ES-I3 (cell line): Measurements from ENCODE around the gene ADGRG3.

ENCODE experiments used
- H3K36me3 ChIP-seq: 2 replicates; pipeline ENCODE4 v1.6.1; 2013; ENCODE audit warnings: mild to moderate bottlenecking, low read length, control low read depth, moderate library complexity; ENCODE audit not compliant: insufficient read depth
- H3K4me1 ChIP-seq: 2 replicates; pipeline ENCODE4 v1.6.1; 2013; ENCODE audit warnings: mild to moderate bottlenecking, control low read depth, low read length; ENCODE audit not compliant: insufficient read depth
- H3K9ac ChIP-seq: 2 replicates; pipeline ENCODE4 v1.6.1; 2013; ENCODE audit warnings: low read depth, mild to moderate bottlenecking, low read length, moderate library complexity
- H3K9me3 ChIP-seq: 2 replicates; pipeline ENCODE4 v1.6.1; 2013; ENCODE audit warnings: mild to moderate bottlenecking, low read length, moderate library complexity; ENCODE audit not compliant: control insufficient read depth, insufficient read depth

ADGRG3 gene

GRCh38 chr16:57660715-57661463 is 7.2 kb upstream of the ADGRG3 start:
- H3K4me1 ChIP-seq = no peaks in the 10 kb centered on the region

GRCh38 chr16:57661510-57661909 is 6.6 kb upstream of the ADGRG3 start:
- Histone ChIP-seq H3K9me3 (no peaks in the 10 kb centered on the region), H3K9ac (no peak overlapping the region), H3K4me1 (no peaks in the 10 kb centered on the region), H3K36me3 (no peaks in the 10 kb centered on the region)

More at GRCh38 chr16:57660715-57661463, 7.2 kb upstream of the ADGRG3 start:
- Histone ChIP-seq H3K9ac (no peak overlapping the region), H3K36me3 (no peaks in the 10 kb centered on the region), H3K9me3 (no peaks in the 10 kb centered on the region)

DNA sequence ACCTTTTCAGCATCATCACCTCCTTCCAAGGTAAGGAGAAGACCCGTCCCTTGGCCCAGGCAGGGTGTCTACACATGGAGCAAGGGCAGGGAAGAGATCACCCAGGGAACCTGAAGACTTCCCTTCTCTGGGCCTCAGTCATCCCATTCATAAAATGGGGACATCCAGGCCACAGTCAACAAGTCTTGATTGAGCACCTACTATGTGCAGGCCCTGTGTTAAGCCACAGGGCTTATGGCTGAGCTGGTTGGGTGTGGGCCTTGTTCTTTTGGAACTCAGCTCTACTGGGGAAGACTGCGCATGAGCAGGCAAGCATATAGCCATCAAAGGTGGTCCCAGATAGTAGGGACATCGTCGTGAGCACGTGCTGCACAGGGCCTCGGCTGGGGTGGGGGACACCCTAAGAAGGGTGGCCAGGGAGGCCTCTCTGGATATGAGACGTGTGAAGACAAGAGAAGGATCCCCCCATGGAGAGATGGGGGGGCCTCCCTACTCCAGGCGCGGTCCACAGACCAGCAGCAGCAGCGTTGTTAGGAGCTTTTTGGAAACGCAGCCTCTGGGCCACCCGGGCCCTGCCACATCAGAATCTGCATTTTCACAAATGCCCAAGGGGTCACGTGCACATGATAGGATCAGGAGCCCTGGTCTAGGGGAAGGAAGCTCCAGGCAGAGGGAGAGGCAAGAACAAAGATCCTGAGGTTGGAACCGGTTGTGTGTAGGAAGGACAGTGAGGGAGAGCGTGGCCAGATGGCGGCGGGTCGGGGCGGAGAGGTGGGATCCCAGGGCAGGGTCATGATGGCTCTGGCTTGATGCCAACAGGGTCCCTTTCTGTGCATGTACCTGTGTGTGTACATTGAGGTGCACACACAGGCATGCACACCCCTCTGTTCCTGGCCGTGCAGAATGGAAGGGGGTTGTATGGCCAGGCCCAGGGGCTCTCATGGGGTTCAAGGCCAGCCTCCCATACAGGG is 5.9 kb upstream of the ADGRG3 start:
- Histone ChIP-seq H3K36me3 (no peaks in the 10 kb centered on the region), H3K9ac (no peak overlapping the region), H3K9me3 (no peaks in the 10 kb centered on the region), H3K4me1 (no peaks in the 10 kb centered on the region)

- no peak overlapping the region for H3K9ac ChIP-seq
- no peaks in the 10 kb centered on the region for H3K36me3 ChIP-seq
- H3K9me3 ChIP-seq = no peaks in the 10 kb centered on the region
- no peaks in the 10 kb centered on the region; the same call in 1 of the 2 replicates for H3K4me1 ChIP-seq
Observed at GRCh38 chr16:57663436-57663835, 4.7 kb upstream of the ADGRG3 start.

GRCh38 chr16:57663917-57664661 is 4.0 kb upstream of the ADGRG3 start:
- Histone ChIP-seq H3K9ac (no peak overlapping the region), H3K9me3 (no peaks in the 10 kb centered on the region), H3K4me1 (no peaks in the 10 kb centered on the region; the same call in 1 of the 2 replicates), H3K36me3 (no peaks in the 10 kb centered on the region)

DNA sequence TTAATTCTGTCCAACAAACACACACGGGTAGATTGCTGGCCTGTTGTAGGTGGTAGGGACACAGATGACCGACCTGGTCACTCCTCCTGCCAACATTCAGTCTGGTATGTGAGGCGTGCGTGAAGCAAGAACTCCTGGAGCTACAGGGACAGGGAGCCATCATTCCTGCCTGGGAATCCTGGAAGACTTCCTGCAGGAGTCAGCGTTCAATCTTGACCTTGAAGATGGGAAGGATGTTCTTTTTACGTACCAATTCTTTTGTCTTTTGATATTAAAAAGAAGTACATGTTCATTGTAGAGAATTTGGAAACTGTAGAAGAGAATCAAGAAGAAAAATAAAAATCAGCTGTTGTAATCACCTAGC is 3.5 kb upstream of the ADGRG3 start:
- Histone ChIP-seq H3K9me3 (no peaks in the 10 kb centered on the region), H3K4me1 (no peaks in the 10 kb centered on the region; the same call in 1 of the 2 replicates), H3K9ac (no peak overlapping the region), H3K36me3 (no peaks in the 10 kb centered on the region)

DNA sequence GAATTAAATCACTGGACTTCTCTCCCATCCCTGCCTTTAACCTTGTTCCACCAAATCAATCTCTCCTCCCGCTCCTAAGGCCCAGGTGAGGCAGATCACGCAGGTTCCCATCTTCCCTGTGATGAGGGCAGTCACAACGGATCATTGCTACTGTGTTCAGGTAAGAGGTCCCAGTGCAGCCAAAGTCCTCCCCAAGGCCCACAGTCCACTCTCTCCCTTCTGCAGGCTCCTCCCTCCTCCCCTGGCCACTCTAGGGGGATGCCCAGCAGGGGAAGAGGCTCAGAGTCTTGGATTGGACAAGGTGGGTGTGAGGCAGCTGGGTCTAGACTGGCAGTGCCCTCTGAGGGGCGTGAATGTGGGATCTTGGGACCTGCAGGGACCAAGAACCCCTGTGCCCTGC is 2.6 kb upstream of the ADGRG3 start:
- Histone ChIP-seq H3K9ac (no peak overlapping the region), H3K4me1 (no peaks in the 10 kb centered on the region; the same call in 1 of the 2 replicates), H3K9me3 (no peaks in the 10 kb centered on the region), H3K36me3 (no peaks in the 10 kb centered on the region)

- H3K9ac ChIP-seq = no peak overlapping the region
- no peaks in the 10 kb centered on the region for H3K9me3 ChIP-seq
- no peaks in the 10 kb centered on the region for H3K36me3 ChIP-seq
- no peaks in the 10 kb centered on the region; the same call in 1 of the 2 replicates for H3K4me1 ChIP-seq
Observed at GRCh38 chr16:57666353-57667047, 1.6 kb upstream of the ADGRG3 start.

GRCh38 chr16:57667048-57667525 is 1.0 kb upstream of the ADGRG3 start:
- Histone ChIP-seq H3K4me1 (no peaks in the 10 kb centered on the region; the same call in 1 of the 2 replicates), H3K9ac (no peak overlapping the region), H3K9me3 (no peaks in the 10 kb centered on the region), H3K36me3 (no peaks in the 10 kb centered on the region)

DNA sequence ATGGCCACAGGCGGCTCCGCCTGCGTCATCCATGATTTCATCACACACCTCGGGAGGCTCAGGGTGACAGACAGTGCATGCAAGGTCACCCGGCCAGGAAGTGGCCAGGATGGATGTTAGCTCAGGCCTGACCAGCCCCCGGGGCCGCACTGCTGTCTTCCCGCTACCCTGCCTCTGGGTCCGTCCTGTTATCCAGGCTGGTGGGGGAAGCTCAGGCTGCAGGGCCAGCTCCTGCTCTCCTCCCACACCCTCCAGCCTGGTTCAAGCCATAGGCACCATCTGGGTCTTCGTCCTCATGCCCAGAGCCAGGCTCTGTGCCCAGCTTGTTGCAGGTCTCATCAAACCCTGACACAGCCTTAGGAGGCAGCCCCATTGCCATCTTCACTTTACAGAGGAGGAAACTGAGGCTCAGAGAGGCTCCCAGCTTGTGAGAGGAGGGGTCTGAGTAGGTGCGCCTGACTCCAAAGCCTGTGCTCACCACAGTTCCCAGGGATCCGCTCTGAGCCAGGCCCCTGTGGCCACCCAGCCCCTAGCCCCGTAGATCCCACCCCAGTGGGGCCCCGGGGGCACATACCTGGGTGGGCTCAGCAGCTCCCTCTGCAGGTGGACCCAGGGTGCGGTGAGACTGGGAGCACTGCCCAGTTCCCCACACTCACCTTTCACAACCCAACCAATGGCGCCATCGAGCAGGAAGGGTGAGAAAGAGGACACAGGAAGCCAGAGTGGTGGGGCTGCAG is 412 bp upstream of the ADGRG3 start:
- no peaks in the 10 kb centered on the region; the same call in 1 of the 2 replicates for H3K4me1 ChIP-seq
- no peaks in the 10 kb centered on the region for H3K36me3 ChIP-seq
- H3K9ac ChIP-seq = no peak overlapping the region
- H3K9me3 ChIP-seq = no peaks in the 10 kb centered on the region

DNA sequence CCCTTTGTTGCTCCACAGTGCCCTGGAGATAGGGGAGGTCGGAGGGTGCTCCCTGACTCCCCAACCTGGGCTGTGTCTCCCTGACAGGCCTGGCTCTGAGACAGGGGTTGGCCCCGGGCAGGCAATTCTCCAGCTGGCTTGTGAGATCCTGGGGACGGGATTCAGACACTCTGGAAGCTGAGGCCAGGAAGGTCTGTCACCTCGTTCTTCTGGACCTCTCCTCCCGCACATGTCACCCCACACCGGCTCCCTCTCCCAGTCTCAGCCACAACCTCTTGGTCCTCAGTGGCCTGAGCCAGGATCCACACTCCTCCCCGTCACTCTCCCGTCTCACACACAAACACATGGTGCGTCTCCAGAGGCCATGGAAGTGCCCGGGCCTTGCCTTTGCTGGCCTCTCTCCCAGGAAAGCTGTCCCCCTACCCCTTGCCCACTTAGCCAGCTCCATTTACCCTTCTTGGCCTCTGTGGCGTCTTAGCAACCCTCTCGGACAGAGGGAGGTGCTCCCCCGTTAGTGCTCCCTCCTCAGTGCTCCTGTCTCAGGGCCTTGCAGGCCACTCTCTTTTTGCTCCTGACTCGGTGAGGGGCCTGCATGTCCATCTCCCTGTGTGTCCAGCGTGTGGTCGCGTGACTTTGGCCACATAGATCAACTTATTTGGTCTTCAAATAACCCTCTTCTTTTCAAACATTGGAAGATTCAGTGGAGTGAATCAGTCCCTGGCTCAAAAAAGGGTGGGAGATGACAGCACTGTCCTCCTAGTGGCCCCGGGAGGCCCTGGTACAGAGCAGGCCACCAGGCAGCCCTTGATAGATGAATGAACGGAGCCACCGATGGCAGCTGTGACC is 747 bp downstream of the ADGRG3 start:
- Histone ChIP-seq H3K9me3 (no peaks in the 10 kb centered on the region), H3K4me1 (no peaks in the 10 kb centered on the region; the same call in 1 of the 2 replicates), H3K9ac (no peak overlapping the region), H3K36me3 (no peaks in the 10 kb centered on the region)

DNA sequence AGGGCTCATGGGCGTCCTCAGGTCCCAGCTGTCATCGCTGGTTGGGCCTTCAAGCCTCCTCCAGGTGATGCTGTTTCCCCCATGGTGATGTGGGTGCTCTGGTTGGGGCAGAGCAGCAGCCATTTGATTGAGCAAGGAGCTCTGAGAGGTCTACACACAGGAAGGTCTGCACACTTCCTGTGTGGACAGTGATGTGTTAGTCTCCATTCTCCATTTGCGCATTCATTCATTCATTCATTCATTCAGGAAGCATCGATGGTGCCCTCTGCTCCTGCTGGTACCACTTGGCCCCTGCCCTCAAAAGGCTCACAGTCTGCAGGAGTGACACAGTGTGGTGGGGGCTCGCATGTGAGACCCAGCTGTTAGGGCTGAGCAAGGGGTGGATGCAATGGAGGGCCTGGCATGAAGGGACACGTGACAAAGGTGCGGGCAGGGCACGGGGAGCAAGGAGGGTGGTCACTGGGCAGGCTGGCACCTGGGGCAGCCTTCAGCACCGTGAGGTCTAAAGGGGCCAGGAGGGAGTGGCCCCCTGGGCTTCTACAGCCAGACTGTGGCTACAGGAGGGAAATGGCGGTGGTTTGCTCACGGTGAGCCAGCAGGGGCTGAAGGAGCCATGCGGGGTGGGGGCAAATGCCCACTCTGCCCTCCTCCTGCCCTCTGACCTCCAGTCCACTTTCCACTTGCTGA is 1.5 kb downstream of the ADGRG3 start:
- H3K9me3 ChIP-seq = no peaks in the 10 kb centered on the region
- H3K36me3 ChIP-seq = no peaks in the 10 kb centered on the region
- H3K9ac ChIP-seq = no peak overlapping the region
- H3K4me1 ChIP-seq = no peaks in the 10 kb centered on the region; the same call in 1 of the 2 replicates
